HepG2 (cell line): ENCODE data around the gene TLR9.

ENCODE experiments used
- EP300 ChIP-seq, 3 experiments: sonication (generic) in 1 of 3; formaldehyde crosslinking in 1 of 3; IDR thresholded peaks; 2 replicates each; pipeline versions ENCODE4 v1.5.1 to v1.6.1; 2011 to 2020; ENCODE audit warnings: low read depth in 2 of 3, low read length in 2 of 3, borderline replicate concordance in 1 of 3, improper control_type of control experiment in 1 of 3, mild to moderate bottlenecking in 1 of 3, missing genetic modification reagents in 1 of 3, moderate library complexity in 1 of 3
- EZH2 ChIP-seq: conservative IDR thresholded peaks from 2 replicates; pipeline ENCODE4 v1.6.1; 2012; ENCODE audit warnings: mild to moderate bottlenecking, low read depth, low read length, moderate library complexity
- HCFC1 ChIP-seq: fragments of 150-350 bp; IDR thresholded peaks from 2 replicates; pipeline ENCODE4 v1.6.1; 2014; ENCODE audit warnings: low read depth, low read length
- JDP2 ChIP-seq: sonication (generic); formaldehyde crosslinking; IDR thresholded peaks from 2 replicates; pipeline ENCODE4 v1.8.1; 2022; ENCODE audit warnings: missing genetic modification reagents, borderline replicate concordance
- MXI1 ChIP-seq: IDR thresholded peaks from 3 replicates; pipeline ENCODE4 v1.6.1; 2012; ENCODE audit warnings: low read depth, low read length, inconsistent platforms, borderline replicate concordance
- POLR2A ChIP-seq, 2 experiments: IDR thresholded peaks; 2 replicates each; pipeline ENCODE4 v1.6.1; 2011; ENCODE audit warnings: low read depth in 2 of 2, low read length in 2 of 2, mild to moderate bottlenecking in 1 of 2, moderate library complexity in 1 of 2; ENCODE audit not compliant: insufficient read depth in 1 of 2
- ZNF501 ChIP-seq: sonication (generic); formaldehyde crosslinking; IDR thresholded peaks from 2 replicates; pipeline ENCODE4 v1.5.1; 2020; ENCODE audit warnings: mild to moderate bottlenecking, moderate library complexity, missing genetic modification reagents

DNA sequence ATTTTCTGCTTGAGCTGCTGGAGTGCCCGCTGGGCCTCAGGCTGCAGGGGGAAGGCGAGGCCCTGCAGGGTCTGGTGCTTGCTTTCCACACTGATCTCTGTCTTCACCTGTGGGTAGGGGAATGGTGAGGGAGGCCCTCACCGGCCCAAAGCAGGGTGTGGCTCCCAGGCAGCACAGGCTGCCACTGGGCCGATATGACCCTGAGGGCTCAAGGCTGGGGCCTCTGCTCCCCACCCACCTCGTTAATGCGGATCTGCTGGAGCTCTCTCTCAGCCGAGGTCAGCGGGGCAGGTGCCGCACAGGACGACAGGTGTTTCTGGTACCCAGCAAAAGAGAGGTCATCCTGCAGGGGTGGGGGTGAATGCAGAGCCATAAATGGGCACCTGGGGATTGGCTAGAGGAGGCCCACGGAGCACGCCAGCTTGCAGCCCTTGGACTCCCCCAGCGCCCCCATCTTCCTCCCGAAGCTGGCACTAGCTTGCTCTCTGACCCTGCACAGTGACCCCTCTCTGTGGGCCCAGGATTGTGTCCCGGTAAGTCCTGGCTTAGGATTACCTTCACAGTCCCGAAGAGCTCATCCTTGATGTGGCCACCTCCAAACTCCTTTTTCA is 5.5 kb upstream of the TLR9 start:
- no peak for TF ChIP-seq EZH2
- no peak for TF ChIP-seq POLR2A (IDR thresholded peaks at IDR 0.05; ENCODE audit: insufficient read depth in 1 of 2, low read depth in 2 of 2, low read length in 2 of 2)
- no peak for TF ChIP-seq ZNF501 (CRISPR knock-in tag)
- TF ChIP-seq MXI1: no peak
- no peak for TF ChIP-seq HCFC1
- no peak for TF ChIP-seq JDP2 (CRISPR knock-in tag)
- TF ChIP-seq EP300 (IDR thresholded peaks at IDR 0.05; ENCODE audit: low read depth in 2 of 2, low read length in 2 of 2): no peak
- no peak for TF ChIP-seq EP300 (CRISPR knock-in tag; IDR thresholded peaks at IDR 0.05; ENCODE audit: borderline replicate concordance)
